ENCODE measurements around the gene PM20D1. TPM values are rescaled to one million over a fixed set of nuclear protein-coding genes. Genes with fewer than 3 reads are reported as not detected.

Gene PM20D1
- total and polyA plus RNA-seq, 10 of the 15 experiments (the other 5 are each of a cell fraction or from before 2014, with no cell fraction given): not detected

DNA sequence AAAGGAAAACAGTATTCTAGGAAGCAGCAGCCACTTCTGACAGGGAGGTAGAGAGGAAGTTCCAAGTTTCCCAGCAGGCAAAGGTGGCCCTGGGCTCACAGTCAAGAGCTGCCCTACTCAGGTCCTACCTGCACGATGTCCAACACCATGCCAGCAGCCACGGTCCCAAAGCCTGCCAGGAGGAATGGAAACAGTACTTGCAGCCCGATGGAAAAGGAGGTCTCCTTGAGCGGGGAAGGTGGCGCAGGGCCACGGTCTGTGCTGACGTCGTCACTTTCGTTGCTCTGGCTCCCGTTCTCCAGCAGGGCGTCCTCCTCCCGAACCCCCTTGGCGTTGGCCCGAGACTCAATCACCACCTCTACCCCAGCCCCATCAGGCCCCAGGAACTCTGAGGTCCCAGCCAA is 40.0 kb downstream of the PM20D1 start:
- no peak for ATAC-seq
- Histone ChIP-seq H3K4me2 (ENCODE audit: control insufficient read depth, insufficient read depth) (no peak overlapping the region), H4K20me1 (ENCODE audit: control insufficient read depth, insufficient read depth) (no peaks in the 10 kb centered on the region), H3K36me3 (ENCODE audit: control insufficient read depth in 2 of 2, insufficient read depth in 2 of 2, low read length in 1 of 2) (no peaks in the 10 kb centered on the region), H3K9me3 (replicated peaks; ENCODE audit: control insufficient read depth, insufficient read depth, low read length) (no peaks in the 10 kb centered on the region), H3K9ac (ENCODE audit: control insufficient read depth, insufficient read depth, low read length) (no peak overlapping the region), H2AFZ (ENCODE audit: control insufficient read depth, low read depth, low read length) (no peak overlapping the region), H3K27me3 (replicated peaks in 1 of 2; ENCODE audit: control insufficient read depth in 2 of 2, insufficient read depth in 2 of 2, low read length in 1 of 2) (peaks cover 2 to 10% of the 10 kb centered on the region in 2 experiments; a peak in 2 of 4 replicates), H3K27ac (ENCODE audit: control insufficient read depth, insufficient read depth) (no peak overlapping the region), H3K4me1 (ENCODE audit: control insufficient read depth, insufficient read depth, low read length) (peaks cover 6% of the 10 kb centered on the region), H3K79me2 (ENCODE audit: control insufficient read depth, insufficient read depth, low read length) (no peaks in the 10 kb centered on the region), H3K4me3 (no peak overlapping the region)
- RAD21 ChIA-PET (ENCODE audit: unreplicated experiment): interaction anchor here (1.2 to 1.3 kb wide), 2 partner anchors 36 to 151 kb away, joined by 3 to 4 read pairs; no protein-coding TSS in a partner anchor
- DNase-seq (ENCODE audit: low read depth, low spot score): no peak
- TF ChIP-seq, protein P1, sequence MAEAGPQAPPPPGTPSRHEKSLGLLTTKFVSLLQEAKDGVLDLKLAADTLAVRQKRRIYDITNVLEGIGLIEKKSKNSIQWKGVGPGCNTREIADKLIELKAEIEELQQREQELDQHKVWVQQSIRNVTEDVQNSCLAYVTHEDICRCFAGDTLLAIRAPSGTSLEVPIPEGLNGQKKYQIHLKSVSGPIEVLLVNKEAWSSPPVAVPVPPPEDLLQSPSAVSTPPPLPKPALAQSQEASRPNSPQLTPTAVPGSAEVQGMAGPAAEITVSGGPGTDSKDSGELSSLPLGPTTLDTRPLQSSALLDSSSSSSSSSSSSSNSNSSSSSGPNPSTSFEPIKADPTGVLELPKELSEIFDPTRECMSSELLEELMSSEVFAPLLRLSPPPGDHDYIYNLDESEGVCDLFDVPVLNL (IDR thresholded peaks at IDR 0.05; ENCODE audit: low read depth, low read length): no peak
- TF ChIP-seq, protein P2, sequence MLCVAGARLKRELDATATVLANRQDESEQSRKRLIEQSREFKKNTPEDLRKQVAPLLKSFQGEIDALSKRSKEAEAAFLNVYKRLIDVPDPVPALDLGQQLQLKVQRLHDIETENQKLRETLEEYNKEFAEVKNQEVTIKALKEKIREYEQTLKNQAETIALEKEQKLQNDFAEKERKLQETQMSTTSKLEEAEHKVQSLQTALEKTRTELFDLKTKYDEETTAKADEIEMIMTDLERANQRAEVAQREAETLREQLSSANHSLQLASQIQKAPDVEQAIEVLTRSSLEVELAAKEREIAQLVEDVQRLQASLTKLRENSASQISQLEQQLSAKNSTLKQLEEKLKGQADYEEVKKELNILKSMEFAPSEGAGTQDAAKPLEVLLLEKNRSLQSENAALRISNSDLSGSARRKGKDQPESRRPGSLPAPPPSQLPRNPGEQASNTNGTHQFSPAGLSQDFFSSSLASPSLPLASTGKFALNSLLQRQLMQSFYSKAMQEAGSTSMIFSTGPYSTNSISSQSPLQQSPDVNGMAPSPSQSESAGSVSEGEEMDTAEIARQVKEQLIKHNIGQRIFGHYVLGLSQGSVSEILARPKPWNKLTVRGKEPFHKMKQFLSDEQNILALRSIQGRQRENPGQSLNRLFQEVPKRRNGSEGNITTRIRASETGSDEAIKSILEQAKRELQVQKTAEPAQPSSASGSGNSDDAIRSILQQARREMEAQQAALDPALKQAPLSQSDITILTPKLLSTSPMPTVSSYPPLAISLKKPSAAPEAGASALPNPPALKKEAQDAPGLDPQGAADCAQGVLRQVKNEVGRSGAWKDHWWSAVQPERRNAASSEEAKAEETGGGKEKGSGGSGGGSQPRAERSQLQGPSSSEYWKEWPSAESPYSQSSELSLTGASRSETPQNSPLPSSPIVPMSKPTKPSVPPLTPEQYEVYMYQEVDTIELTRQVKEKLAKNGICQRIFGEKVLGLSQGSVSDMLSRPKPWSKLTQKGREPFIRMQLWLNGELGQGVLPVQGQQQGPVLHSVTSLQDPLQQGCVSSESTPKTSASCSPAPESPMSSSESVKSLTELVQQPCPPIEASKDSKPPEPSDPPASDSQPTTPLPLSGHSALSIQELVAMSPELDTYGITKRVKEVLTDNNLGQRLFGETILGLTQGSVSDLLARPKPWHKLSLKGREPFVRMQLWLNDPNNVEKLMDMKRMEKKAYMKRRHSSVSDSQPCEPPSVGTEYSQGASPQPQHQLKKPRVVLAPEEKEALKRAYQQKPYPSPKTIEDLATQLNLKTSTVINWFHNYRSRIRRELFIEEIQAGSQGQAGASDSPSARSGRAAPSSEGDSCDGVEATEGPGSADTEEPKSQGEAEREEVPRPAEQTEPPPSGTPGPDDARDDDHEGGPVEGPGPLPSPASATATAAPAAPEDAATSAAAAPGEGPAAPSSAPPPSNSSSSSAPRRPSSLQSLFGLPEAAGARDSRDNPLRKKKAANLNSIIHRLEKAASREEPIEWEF (IDR thresholded peaks at IDR 0.05; ENCODE audit: insufficient replicate concordance, low read depth, low read length): no peak
- TF ChIP-seq SRF (IDR thresholded peaks at IDR 0.05; ENCODE audit: low read depth in 2 of 2, low read length in 2 of 2) (no peak), ZZZ3 (IDR thresholded peaks at IDR 0.05; ENCODE audit: control insufficient read depth, insufficient read length, low read depth) (no peak), TAF1 (IDR thresholded peaks at IDR 0.05; ENCODE audit: borderline replicate concordance, low read depth, low read length) (no peak), SP1 (IDR thresholded peaks at IDR 0.05; ENCODE audit: low read depth, low read length) (no peak), DPF2 (IDR thresholded peaks at IDR 0.05) (no peak), SMAD1 (IDR thresholded peaks at IDR 0.05; ENCODE audit: low read depth, partially characterized antibody) (no peak)
- in situ Hi-C loops (cut with MboI) (no loop called here), intact Hi-C loops (cut with micrococcal nuclease; ENCODE audit: unreplicated experiment) (loop anchor here (5.0 kb wide), 2 partner anchors 52 to 107 kb away; no protein-coding TSS in a partner anchor)
- POLR2A ChIA-PET: no interaction called here
- BruUV-seq (replicated peaks): TSS peak; percentile 63
- WGBS (ENCODE audit: insufficient coverage, insufficient replicate concordance, low lambda C conversion rate, missing lambda C conversion rate): 98% methylated on average over 14 of the region's 14 CpGs
- no peak for FAIRE-seq
- CTCF ChIA-PET: interaction anchor here (1.5 to 2.4 kb wide), 3 partner anchors 17 to 218 kb away, joined by 5 to 13 read pairs (median 5); no protein-coding TSS in a partner anchor
- SMC1A ChIA-PET (ENCODE audit: uncharacterized antibody, unreplicated experiment): interaction anchor here (1.2 to 2.6 kb wide), 4 partner anchors 16 to 152 kb away, joined by 3 to 12 read pairs (median 6); no protein-coding TSS in a partner anchor
